GM21526 (cell line): ENCODE results near the gene YIPF7.

Source experiments
- ATAC-seq: cut with Tn5 transposase; IDR thresholded peaks from one replicate; pipeline ENCODE4 v1.9.1; 2021; ENCODE audit warnings: moderate library complexity; ENCODE audit not compliant: unreplicated experiment, low FRiP score

YIPF7 gene

GRCh38 chr4:44629280-44629866 lies 22.1 kb downstream of the YIPF7 start:
- ATAC-seq: peak; percentile 98

GRCh38 chr4:44623676-44624075 lies 27.7 kb downstream of the YIPF7 start:
- ATAC-seq: no peak

GRCh38 chr4:44616621-44617020 lies 34.8 kb downstream of the YIPF7 start:
- ATAC-seq: no peak

GRCh38 chr4:44583393-44583792 lies 68.0 kb downstream of the YIPF7 start:
- ATAC-seq: peak; percentile 61

- no peak for ATAC-seq
These were observed 71.2 kb downstream of the YIPF7 start for GRCh38 chr4:44580231-44580630.

- no peak for ATAC-seq
These were observed 72.5 kb downstream of the YIPF7 start for GRCh38 chr4:44578954-44579353.
